SJCRH30 (cell line): Measurements from ENCODE around the gene UBE3A. TPM values are rescaled to one million over a fixed set of nuclear protein-coding genes. Genes with fewer than 3 reads are reported as not detected.

ENCODE experiments used
- DNase-seq, 2 experiments: peaks; one replicate each; pipeline ENCODE4 v3.0.0-alpha.2; 2015 to 2020
- H3K27ac ChIP-seq: fragments of 250-450 bp; sonication (Bioruptor Pico); 2 replicates; pipeline ENCODE4 v1.5.1; 2020; ENCODE audit warnings: mild to moderate bottlenecking, moderate library complexity
- H3K27me3 ChIP-seq: fragments of 250-450 bp; sonication (Bioruptor Pico); 2 replicates; pipeline ENCODE4 v1.5.1; 2020; ENCODE audit warnings: mild to moderate bottlenecking, moderate library complexity
- H3K36me3 ChIP-seq: fragments of 250-450 bp; sonication (Bioruptor Pico); 2 replicates; pipeline ENCODE4 v1.5.1; 2020; ENCODE audit warnings: mild to moderate bottlenecking, moderate library complexity
- H3K4me1 ChIP-seq: fragments of 250-450 bp; sonication (Bioruptor Pico); 2 replicates; pipeline ENCODE4 v1.5.1; 2020; ENCODE audit warnings: mild to moderate bottlenecking, moderate library complexity
- H3K4me3 ChIP-seq: fragments of 250-450 bp; sonication (Bioruptor Pico); 2 replicates; pipeline ENCODE4 v1.5.1; 2020; ENCODE audit warnings: mild to moderate bottlenecking, moderate library complexity
- H3K9me3 ChIP-seq: fragments of 250-450 bp; sonication (Bioruptor Pico); replicated peaks from 2 replicates; pipeline ENCODE4 v1.5.1; 2020; ENCODE audit warnings: mild to moderate bottlenecking, moderate library complexity
- total RNA-seq: library from RNA; depleted of rRNA; stranded (reverse); fragments of >200 nt; shearing (Covaris generic); gene quantifications from 2 replicates; pipeline ENCODE4 v1.2.3, GENCODE V29; 2014

The UBE3A gene
- total RNA-seq, 1 experiment from 2014 or later: 111 TPM

DNA sequence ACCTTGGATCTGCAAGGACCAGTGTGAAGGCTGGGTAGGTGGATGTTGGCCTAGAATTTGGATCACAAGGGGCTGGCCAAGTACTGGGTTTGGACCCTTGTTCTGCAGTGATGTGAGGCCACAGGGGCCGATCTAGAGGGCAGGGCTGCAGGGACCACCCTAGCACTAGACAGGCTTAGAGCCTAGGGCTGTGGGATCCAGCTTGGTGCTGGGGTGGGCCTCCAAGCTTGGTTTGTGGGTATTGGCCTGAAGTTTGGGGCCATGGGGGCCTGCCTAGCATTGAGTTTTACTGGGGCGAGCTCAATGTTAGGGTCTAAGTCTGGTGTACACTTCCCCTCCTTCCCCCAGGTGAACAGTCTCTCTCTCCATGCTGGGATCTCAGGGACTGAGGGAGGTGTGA, 36.5 kb downstream of the UBE3A start:
- Histone ChIP-seq H3K27ac (no peak overlapping the region), H3K9me3 (no peaks in the 10 kb centered on the region), H3K4me1 (no peaks in the 10 kb centered on the region), H3K27me3 (no peaks in the 10 kb centered on the region), H3K36me3 (peaks cover 70% of the 10 kb centered on the region), H3K4me3 (no peak overlapping the region)
- no peak for DNase-seq

DNA sequence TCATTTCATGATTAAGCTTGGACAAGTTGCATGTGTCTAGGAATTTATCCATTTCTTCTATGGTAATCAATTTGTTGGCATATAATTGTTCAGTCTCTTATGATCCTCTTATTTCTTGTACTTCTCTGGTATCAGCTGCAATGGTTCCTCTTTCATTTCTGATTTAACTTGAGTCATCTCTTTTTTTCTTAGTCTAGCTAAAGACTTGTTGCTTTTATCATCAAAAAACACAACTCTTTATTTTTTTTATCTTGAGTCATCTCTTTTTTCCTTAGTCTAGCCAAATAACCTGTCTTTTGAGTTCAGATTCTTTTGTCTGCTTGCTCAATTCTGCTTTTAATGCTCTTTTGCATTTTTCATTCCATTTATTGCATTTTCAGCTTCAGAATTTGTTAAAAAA, 37.3 kb downstream of the UBE3A start:
- Histone ChIP-seq H3K9me3 (no peaks in the 10 kb centered on the region), H3K27ac (no peak overlapping the region), H3K27me3 (no peaks in the 10 kb centered on the region), H3K4me3 (no peak overlapping the region), H3K4me1 (no peaks in the 10 kb centered on the region), H3K36me3 (peaks cover 71% of the 10 kb centered on the region)
- DNase-seq: no peak

DNA sequence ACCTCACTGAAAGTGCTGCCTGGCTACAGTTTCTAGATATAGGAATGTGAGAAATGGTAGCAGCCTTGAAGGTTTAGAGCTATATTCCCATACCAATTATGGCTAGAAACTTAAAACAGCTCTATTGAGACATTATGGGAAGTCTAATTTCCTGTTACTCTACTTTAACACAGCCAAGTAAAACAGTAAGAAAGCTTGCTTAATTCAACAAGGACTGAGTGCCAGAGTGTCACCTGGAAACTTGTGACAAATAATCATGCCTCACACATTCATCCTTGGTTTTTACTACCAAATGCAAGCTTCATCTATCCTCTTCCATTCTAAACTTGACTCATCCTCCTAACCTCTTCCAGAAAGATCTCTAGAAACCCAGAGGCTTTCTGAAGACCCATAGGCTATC, 41.7 kb downstream of the UBE3A start:
- Histone ChIP-seq H3K9me3 (no peaks in the 10 kb centered on the region), H3K4me1 (no peaks in the 10 kb centered on the region), H3K36me3 (peaks cover 60% of the 10 kb centered on the region), H3K4me3 (no peak overlapping the region), H3K27ac (no peak overlapping the region), H3K27me3 (no peaks in the 10 kb centered on the region)
- DNase-seq: no peak

DNA sequence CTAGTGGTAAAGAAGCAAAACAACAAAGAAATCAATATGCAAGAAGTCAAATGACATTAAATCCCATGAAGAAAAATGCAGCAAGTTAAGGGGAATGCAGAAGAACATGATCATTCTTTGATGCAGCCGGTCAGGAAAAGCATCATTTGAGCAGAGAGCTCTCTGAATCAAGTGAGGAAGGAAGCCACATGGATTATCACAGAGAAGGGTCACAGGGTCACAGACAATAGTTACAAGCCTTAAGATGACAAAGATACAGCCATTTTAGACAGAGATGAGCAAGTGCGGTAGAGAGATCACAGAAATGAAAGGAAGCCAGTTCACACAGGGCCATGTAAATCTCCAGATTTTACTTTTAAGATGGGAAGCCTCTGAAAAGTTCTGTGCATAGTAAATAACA, 43.9 kb downstream of the UBE3A start:
- Histone ChIP-seq H3K36me3 (peaks cover 46% of the 10 kb centered on the region), H3K4me1 (no peaks in the 10 kb centered on the region), H3K27me3 (no peaks in the 10 kb centered on the region), H3K9me3 (no peaks in the 10 kb centered on the region), H3K4me3 (no peak overlapping the region), H3K27ac (no peak overlapping the region)
- DNase-seq: no peak

DNA sequence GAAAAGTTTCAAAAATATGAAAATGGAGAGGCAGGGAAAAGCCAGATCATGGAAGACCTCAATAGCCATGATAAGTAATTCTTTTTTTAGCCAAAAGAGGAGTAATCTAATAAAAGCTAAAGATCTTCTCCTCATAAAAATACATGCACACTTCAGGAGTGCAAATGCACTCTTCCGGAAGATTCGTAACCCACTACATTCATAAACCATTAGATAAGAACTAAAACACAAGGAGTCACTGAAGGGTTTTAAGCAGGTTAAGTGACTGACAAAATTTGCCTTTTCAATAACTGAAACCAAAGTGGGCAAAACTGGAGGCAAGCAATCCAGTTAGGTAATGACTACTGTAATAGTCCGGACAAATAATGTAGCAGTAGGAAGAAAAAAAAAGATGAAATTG, 46.0 kb downstream of the UBE3A start:
- no peak overlapping the region for H3K27ac ChIP-seq
- H3K27me3 ChIP-seq: no peaks in the 10 kb centered on the region
- H3K9me3 ChIP-seq: 0 out of 2 replicates have a peak, but pooled peaks cover 4% of the 10 kb centered on the region
- H3K4me3 ChIP-seq: no peak overlapping the region
- no peak for DNase-seq
- H3K4me1 ChIP-seq: no peaks in the 10 kb centered on the region
- H3K36me3 ChIP-seq: peaks cover 35% of the 10 kb centered on the region

DNA sequence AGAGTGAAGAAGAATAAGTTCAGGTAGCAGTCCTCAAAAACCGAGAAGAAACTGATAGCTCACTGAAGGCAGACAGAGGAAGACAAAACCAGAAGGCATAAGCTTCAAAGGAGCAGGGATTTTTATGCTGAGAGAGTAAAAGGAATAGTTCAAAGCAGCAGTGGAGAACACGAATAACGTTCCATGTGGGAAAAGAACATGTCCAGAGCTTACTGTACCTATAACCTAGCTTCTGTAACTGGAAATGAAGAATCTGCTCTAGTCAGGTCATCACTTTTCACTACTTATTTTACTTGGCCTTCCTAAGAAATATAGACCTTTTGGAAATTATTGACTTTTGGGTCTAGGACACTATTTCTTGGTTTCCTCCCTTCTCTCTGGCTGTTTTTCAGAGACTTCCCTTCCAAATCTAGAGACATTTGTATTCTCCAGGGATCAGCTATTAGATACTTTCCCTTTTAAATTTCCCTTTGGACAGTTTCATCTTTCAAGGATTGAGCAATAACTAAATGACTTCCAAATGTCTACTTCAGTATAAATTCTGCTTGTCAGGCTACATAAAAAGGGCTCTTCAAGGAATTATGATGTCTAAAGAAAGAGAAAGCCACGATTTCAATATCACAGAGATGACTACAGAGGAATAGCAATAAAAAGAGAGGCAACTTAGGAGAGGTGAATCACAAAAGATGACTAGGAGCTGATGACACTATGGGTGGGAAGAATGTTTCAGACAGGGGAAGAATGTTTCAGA, 46.7 kb downstream of the UBE3A start:
- DNase-seq: no peak
- no peak overlapping the region for H3K4me3 ChIP-seq
- 0 out of 2 replicates have a peak, but pooled peaks cover 4% of the 10 kb centered on the region for H3K9me3 ChIP-seq
- H3K27me3 ChIP-seq: no peaks in the 10 kb centered on the region
- H3K4me1 ChIP-seq: no peaks in the 10 kb centered on the region
- peaks cover 35% of the 10 kb centered on the region for H3K36me3 ChIP-seq
- H3K27ac ChIP-seq: no peak overlapping the region

DNA sequence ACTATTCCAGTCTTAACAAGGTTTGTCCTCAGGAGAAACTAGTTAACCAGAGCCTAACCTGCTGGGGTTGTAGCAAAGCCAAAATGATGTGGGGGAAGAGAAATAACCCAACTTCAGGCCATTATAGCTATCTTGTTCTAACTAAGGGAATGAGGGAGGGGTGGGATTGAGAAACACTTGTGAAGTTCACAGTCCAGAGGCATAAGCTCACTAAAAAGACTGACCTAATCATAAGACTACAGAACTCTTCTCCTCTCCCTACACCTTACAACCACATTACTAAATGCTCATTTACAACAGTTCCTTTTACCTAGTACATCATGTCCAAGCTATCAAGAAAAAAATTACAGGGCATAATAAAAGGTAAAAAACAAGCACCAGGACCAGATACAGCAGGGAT, 52.8 kb downstream of the UBE3A start:
- no peak for DNase-seq

DNA sequence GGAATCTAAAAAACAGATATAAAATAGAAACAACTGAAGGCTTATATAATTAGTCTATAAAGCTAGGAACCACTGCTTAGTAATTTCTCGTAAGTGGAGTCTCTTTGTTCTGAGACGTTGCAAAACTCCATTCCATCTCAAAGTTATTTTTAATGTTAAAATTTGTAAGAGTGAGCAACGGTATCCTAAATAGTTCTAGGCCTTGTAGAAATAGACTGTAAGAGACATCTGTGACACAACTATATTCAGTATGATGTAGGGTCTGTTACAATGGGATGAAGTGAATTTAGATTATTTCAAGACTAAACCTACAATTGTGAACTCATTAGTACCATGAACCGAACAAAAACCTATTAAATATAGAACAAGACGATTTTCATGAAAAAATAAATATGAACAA, 57.2 kb downstream of the UBE3A start:
- Histone ChIP-seq H3K27ac (no peak overlapping the region), H3K36me3 (peaks cover 48% of the 10 kb centered on the region), H3K4me3 (no peak overlapping the region), H3K9me3 (0 out of 2 replicates have a peak, but pooled peaks cover 5% of the 10 kb centered on the region), H3K4me1 (no peaks in the 10 kb centered on the region), H3K27me3 (no peaks in the 10 kb centered on the region)
- DNase-seq: no peak

More for the DNA sequence above, 52.8 kb downstream of the UBE3A start:
- no peak overlapping the region for H3K27ac ChIP-seq
- H3K4me1 ChIP-seq: no peaks in the 10 kb centered on the region
- H3K4me3 ChIP-seq: no peak overlapping the region
- H3K9me3 ChIP-seq: 0 out of 2 replicates have a peak, but pooled peaks cover 9% of the 10 kb centered on the region
- H3K27me3 ChIP-seq: no peaks in the 10 kb centered on the region
- H3K36me3 ChIP-seq: peaks cover 38% of the 10 kb centered on the region

DNA sequence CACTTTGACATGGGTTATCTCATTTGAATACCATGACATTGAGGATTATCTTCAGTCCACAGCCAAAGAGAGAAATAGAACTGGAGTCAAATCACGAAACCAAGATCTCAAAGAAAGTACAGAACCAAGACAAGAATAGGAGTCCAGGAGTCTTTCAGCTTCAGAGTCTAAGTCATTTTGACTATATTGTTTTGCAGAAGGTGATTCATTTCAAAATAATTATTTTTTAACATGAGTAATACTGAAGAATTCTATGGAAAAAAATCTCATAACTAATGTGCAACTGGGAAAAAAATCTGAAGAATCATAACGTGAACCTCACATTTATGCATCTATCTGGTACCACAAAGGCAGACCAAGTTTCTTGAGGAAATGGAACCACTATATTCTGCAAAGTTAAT, 60.3 kb downstream of the UBE3A start:
- Histone ChIP-seq H3K9me3 (0 out of 2 replicates have a peak, but pooled peaks cover 5% of the 10 kb centered on the region), H3K36me3 (peaks cover 57% of the 10 kb centered on the region), H3K27ac (no peak overlapping the region), H3K4me1 (no peaks in the 10 kb centered on the region), H3K27me3 (no peaks in the 10 kb centered on the region), H3K4me3 (no peak overlapping the region)
- no peak for DNase-seq

DNA sequence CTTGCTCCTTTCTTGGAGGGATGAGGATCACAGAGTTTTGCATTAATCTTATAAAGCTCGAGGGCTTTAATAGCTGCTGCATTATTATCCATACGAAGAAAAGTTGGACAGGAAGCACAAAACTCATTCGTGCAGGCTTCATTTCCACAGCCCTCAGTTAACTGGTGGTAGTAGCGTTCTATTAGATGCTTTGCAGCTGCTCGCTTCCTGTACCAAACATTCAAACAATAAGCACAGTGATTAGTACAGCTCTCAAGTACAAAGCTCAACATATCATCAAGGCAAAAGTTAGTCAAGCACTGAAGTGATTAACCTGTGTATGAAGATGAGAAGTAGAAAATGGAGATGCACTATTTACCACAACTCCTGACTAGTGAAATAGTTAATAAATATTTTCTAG, 63.3 kb downstream of the UBE3A start:
- Histone ChIP-seq H3K4me1 (no peaks in the 10 kb centered on the region), H3K9me3 (no peaks in the 10 kb centered on the region), H3K27me3 (no peaks in the 10 kb centered on the region), H3K4me3 (no peak overlapping the region), H3K36me3 (peaks cover 68% of the 10 kb centered on the region), H3K27ac (no peak overlapping the region)
- peak in 1 of 2 experiments; percentile 12 for DNase-seq

DNA sequence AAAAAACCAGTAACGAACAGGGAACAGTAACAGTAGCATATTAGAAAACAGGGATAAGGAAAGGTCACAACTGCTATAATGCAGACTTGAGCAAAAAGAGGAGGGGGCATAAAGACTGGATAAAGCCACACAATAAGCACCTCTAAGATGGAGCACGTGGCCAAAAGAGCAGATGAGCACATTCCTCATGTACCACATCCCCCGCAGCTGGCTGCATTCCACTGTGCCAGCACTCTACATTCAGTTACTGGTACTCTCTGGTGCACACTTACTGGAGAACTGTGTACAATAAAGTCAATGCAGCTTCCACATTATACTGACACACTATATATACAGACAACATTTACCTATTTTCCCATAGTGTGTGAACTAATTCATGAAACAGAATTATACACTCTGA, 64.7 kb downstream of the UBE3A start:
- H3K36me3 ChIP-seq: peaks cover 66% of the 10 kb centered on the region
- DNase-seq: peak; percentile 33 to 34
- H3K9me3 ChIP-seq: no peaks in the 10 kb centered on the region
- no peak overlapping the region for H3K4me3 ChIP-seq
- no peak overlapping the region for H3K27ac ChIP-seq
- no peaks in the 10 kb centered on the region for H3K4me1 ChIP-seq
- no peaks in the 10 kb centered on the region for H3K27me3 ChIP-seq

DNA sequence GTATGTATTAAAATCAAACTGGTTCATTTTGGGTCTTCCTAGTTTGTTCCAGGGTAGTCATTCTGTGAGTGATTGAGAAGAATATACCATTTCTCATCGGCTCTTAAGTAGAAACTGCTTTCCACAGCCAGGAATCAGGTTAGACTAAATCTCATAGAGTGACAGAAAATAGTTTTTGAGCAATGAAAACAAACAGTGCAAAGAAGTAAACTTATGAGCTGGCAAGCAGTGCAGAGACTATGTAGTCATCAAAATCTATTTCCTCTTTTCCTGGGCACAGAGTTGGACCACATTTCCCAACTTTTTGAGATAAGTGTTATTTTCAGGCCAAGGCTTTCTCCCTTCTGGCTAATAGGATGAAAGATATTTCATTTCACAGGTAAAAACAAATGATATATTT, 66.5 kb downstream of the UBE3A start:
- H3K9me3 ChIP-seq: no peaks in the 10 kb centered on the region
- no peak overlapping the region for H3K4me3 ChIP-seq
- H3K4me1 ChIP-seq: no peaks in the 10 kb centered on the region
- H3K27me3 ChIP-seq: no peaks in the 10 kb centered on the region
- peaks cover 82% of the 10 kb centered on the region for H3K36me3 ChIP-seq
- no peak for DNase-seq
- H3K27ac ChIP-seq: no peak overlapping the region

DNA sequence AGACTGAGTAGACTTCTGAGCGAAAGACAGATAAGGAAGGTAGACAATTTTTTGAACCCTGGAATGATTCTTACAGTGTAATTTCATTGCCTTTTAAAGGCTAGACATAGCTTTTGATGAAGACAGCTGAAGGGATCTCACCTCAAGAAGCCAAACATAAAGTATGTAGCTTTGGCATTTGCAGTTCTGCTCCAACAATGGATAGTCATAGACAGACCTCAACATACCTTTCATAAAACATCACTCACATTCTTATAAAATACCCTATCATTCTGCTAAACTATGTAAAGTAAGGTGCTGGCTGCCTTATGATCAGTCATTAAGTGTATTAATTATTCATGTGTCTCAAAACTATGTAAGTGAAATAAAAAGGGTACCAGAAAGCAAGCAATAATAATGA, 70.0 kb downstream of the UBE3A start:
- Histone ChIP-seq H3K4me3 (no peak overlapping the region), H3K36me3 (peaks cover 85% of the 10 kb centered on the region), H3K9me3 (no peaks in the 10 kb centered on the region), H3K27ac (no peak overlapping the region), H3K27me3 (no peaks in the 10 kb centered on the region), H3K4me1 (no peaks in the 10 kb centered on the region)
- DNase-seq: no peak

DNA sequence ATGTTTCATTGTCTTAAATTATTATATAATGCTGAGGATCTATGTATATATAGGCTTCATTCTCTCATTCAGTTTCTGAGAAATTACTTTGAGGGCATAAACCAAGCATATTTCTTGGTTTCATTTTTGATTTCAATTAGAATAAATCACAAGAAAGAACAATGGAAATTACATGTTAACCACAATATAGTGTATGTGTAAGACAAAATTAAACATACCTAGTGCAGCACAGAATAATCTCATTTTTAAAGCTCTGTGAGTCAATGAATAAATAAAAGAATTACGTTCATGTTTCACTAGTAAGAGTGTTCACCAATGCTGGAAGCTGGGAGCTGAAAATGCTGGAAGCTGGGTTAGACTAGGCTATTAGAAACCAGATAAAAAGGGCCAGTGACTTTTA, 72.8 kb downstream of the UBE3A start:
- Histone ChIP-seq H3K36me3 (peaks cover 70% of the 10 kb centered on the region), H3K4me1 (no peaks in the 10 kb centered on the region), H3K9me3 (no peaks in the 10 kb centered on the region), H3K27me3 (no peaks in the 10 kb centered on the region), H3K4me3 (no peak overlapping the region), H3K27ac (no peak overlapping the region)
- DNase-seq: no peak

DNA sequence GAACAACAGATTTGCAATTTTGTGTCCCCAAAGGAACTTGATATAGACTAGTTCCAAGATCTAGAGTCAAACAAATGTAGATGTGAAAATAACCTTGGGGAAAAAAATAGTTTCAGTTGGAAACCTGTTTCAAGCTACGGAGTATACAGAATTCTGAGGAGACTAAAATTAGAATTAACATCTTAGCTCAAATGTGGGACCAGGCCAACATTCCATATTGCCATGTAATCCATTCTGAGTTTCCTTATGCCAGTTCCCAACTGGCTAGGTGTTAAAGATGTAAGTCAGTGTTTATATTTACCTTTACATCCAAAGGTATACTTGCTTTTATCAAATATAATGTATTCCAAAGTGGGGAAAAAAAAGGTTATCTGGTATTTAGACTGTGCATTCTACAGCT, 76.3 kb downstream of the UBE3A start:
- Histone ChIP-seq H3K27me3 (no peaks in the 10 kb centered on the region), H3K36me3 (peaks cover 67% of the 10 kb centered on the region), H3K9me3 (no peaks in the 10 kb centered on the region), H3K27ac (no peak overlapping the region), H3K4me3 (no peak overlapping the region), H3K4me1 (no peaks in the 10 kb centered on the region)
- DNase-seq: no peak

DNA sequence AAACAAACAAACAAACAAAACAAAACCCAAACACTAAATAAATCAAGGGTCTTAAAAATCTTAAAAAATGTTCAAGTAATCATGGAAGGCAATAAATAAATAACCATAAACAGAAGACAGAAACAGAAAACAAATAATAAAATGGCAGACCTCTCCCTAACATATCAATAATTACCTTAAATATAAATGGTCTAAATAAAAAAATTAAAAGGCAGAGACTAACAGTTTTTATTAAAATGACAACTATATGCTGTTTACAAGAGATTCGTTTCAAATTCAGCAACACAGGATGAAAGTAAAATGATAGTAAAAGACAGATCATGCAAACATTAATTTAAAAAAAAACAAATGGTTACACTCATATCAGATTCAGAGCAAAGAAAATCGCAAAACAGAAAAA, 91.1 kb downstream of the UBE3A start:
- Histone ChIP-seq H3K4me3 (no peak overlapping the region), H3K36me3 (peaks cover 63% of the 10 kb centered on the region), H3K9me3 (0 out of 2 replicates have a peak, but pooled peaks cover 3% of the 10 kb centered on the region), H3K4me1 (no peaks in the 10 kb centered on the region), H3K27ac (no peak overlapping the region), H3K27me3 (no peaks in the 10 kb centered on the region)
- no peak for DNase-seq
